Stimulated activated CD4-positive, alpha-beta T cell treated with anti-CD3 and anti-CD28 coated beads, Interleukin-12 subunit alpha, Interleukin-12 subunit beta, amount 100 ng/mL, for 48 hours (primary cell): ENCODE data around the gene PKIG.
"Not testable (repeated sequence)": the region's sequence is repeated elsewhere in the genome, so short reads cannot be mapped to it uniquely, and the experiment has no call there.

Source experiments
- DNase-seq, 3 donors: peaks; one replicate each; pipeline ENCODE4 v3.0.0-alpha.2; 2020; ENCODE audit warnings: low read depth in 2 of 3, low spot score in 1 of 3

The PKIG gene

DNA sequence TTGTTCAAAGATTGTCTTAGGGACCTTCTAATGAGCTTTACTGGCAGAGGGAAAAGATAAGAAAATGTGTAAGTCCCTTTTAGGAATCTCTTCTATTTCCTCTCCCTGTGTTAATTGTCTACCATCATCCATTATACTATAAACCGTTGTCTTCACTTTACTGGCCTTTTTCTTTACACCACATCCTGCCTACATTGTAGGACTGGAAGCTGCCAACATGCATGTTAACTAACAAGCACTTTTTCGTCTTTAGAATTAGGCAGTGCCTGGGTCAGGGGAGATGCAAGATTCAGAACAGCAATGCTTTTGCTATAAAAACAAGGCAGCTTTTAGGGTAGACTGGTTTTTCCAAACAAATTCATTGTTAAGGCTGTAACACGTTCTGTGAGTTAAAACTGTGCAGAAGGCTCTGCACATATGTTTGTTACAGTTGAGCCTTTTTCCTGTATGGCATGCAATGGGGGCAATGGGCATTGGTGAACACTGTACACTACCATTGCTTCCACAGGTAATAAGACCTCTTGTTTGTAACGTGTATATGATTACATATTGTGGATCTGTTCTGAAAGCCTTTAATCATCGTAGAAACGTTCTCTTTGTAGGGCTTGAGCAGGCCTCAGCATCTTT is 10.9 kb upstream of the PKIG start:
- DNase-seq: no peak

DNA sequence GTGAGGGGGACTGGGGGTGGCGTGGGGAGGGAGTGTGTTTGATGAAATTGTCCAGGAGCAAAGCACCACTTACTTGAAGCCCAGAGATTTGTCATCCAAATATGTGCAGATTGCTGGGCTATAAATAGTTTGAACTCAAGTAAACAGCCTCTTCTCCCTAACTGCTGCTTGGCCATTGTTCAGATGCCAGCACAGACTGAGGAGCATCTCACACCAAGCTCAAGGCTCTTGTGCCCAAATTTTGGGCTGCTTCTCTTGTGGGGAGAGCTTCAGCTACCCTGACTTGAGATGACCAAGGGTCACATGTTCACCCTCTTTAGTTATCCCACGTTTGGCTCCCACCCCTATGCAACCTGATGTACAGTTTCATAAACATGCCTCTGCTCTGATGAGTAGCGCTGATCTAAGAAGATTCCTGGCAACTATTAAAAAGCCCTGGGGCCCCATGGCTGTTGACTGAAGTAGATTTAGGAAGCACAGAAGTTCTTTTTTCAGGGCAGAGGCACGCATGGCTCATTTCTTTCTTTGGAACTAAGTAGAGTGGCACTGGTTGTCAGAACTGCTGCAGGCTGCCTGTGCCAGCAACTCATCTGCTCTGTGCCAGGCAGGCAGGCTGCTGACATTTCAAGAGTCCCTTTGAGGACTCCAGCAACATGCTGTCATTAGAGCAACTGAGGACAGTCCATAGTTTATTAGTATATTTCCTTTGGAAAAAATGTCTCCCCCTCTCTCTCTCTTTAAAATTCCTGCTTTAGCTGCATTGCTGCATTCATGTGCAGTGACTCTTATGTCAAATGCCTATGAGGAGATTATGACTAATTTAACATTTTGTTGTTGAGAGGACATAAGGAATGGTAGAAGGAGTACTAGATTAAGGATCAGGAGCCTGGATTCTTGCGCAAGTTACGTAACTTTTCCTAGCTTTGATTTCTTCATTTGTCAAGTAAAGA is 9.6 kb upstream of the PKIG start:
- no peak for DNase-seq

DNA sequence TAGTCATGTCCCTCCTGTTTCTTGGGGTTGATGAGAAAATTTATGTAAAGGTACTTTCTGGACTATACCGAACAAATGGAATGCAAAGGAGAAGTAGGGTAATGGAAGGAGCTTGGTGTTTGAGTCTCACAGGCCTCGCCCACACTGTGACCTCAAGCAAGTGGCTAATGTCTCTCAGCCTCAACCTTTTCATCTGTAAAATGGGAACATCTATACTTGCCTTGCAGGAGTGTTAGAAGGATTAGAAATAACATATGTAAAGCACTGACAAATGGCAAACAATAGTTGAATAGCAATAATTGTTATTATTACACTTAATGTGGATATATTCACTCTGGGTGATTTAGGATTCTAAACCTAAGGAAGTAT is 8.9 kb upstream of the PKIG start:
- DNase-seq: no peak

DNA sequence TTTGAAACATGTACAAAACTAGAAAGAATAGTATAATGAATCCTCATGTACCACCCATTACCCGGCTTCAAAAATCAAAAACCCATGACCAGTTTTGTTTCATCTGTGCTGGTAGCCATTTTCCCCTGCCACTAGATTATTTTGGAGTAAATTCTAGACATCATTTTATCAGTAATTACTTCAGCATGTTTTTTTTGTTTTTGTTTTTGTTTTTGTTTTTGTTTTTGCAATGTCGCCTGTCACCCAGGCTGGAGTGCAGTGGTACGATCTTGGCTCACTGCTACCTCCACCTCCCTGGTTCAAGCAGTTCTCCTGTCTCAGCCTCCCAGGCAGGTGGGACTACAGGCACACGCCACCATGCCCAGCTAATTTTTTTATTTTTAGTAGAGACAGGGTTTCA is 8.0 kb upstream of the PKIG start:
- DNase-seq: no peak

DNA sequence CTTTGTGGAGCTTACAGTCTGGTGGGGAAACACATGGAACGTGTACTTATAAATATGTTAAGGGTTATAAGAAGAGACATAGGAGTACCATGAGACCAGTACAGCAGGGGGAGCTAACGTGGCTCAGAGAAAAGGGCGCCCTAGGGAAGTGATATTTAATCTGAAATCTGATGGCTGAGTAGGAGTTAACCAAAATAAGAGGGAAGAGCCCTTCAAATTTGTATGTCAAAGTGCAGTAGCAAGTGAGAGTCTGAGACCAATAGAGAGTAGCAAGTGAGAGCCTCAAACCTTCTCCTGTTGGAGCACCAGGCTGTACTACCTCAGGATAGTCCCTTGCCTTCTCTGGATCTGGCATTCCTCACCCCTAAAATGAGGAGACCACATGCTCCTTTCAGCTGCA is 6.1 kb upstream of the PKIG start:
- DNase-seq: no peak

DNA sequence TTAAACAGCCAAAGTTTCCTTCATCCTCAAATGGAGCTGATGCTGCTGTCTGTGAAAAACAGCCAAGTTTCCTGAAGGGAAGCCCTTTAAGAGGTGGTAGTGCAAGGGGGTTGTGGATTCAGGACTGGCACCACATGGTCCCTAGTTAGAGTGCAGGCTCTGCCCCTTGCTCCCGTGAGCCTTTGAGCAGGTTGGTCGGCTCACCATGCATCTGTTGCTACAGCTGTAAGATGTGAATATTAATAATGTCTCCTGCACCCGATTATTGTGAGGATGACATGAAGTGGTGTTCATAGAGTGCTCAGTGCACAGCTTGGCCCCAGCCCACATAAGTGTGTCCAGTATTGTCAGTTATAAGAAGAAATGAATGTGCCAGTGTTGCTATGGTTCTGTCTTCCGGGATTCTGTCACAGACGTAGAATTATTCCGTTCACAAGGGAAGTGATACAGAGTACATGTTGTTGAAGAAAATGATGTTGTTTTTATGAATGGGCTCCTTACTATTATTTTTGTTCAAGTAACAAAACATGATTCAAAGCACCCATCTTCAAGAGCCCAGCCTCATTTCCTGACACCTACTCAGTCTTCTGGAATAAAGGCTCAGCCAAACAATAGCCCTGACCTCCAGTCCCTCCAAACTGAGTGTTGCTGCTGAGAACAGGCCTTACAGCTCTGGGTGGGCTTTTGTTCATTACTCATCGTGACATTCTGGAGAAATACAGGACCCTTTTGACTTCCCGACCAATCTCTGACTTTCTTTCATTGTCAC is 2.9 kb upstream of the PKIG start:
- no peak for DNase-seq

DNA sequence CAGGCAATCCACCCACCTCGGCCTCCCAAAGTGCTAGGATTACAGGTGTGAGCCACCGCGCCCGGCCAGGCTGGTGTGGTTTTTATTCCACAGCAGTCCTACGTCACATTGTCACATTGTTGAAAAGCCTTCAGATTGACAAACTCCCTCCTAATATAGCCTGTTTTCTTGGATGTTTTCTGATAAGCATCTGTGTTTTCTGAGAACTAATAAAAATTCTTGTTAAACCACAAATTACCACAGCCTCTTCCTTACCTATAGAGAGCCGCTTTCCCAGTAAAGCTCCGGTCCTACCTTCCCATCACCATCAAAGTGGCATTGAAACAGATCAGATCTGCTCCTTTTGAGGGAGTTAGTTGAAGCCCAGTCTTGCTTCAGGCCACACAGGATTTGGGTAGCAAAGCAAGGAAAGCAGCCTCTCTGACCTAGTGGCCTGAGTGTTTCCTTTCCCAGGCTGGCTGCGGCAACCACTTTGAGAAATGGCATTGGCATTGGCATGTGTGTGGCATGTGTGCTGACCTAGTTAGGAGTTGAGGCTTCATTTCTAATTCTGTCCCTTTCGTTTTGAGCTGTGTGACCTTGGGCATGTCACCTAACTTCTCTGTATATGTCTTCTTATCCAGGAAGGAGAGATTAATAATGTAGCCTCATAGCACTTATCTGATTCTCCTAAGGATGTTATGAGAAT is 1.7 kb upstream of the PKIG start:
- DNase-seq: no peak

DNA sequence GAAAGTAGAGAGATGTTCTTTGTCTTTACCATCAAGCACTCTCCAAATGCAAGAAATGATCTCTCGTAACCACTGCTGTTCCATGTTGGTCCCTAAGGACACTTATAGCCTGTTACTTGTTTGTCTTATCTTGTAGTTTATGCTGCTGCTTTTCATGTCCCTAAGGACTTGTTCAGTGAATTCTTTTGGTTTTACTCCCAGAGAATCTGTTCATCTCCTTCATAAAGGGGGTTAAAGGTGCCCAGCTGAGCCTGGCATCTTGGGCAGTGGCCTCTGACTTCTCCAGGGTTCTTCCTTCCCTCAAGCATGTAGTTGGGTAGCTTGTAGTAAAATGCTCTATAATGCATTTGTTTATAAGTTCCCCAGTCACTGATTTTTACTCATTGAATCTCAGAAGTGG is 864 bp upstream of the PKIG start:
- DNase-seq: no peak

DNA sequence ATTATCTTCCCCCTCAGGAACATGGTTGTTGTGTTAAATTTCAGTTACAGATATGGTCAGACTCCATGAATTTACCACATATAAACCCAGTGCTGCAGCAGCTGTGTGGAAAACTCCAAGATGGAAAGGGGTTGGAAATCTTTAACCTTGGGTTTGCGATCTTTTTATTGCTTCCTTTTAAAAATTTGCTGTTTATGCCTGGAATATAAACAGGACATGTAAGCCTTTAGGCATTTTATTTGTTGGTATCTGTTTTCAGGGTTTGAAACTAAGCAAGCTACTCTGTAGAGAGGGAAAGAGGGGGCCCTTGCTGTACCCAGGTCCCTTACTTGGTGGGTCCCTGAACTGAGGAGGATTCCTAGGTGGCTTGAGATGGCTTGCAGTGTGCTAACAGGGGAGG is 778 bp downstream of the PKIG start:
- no peak for DNase-seq

DNA sequence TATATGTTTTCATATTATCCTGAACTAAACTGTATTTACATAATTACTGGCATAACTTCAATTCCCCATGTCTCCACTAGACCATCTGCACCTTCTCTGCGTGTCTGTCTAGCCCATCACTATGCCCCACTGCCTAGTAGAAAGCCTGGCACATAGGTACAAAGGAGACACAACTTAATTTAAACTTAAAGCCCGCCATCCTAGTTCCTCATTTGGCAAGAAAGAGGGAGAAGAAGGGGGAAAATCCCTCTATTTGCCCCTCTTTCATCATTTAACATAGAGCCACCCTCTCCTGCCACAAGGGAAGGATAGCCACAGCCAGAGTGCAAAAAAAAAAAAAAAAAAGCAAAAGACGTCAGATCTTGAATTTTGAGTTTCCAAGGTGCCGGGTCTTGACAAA is 1.8 kb downstream of the PKIG start:
- no peak for DNase-seq

DNA sequence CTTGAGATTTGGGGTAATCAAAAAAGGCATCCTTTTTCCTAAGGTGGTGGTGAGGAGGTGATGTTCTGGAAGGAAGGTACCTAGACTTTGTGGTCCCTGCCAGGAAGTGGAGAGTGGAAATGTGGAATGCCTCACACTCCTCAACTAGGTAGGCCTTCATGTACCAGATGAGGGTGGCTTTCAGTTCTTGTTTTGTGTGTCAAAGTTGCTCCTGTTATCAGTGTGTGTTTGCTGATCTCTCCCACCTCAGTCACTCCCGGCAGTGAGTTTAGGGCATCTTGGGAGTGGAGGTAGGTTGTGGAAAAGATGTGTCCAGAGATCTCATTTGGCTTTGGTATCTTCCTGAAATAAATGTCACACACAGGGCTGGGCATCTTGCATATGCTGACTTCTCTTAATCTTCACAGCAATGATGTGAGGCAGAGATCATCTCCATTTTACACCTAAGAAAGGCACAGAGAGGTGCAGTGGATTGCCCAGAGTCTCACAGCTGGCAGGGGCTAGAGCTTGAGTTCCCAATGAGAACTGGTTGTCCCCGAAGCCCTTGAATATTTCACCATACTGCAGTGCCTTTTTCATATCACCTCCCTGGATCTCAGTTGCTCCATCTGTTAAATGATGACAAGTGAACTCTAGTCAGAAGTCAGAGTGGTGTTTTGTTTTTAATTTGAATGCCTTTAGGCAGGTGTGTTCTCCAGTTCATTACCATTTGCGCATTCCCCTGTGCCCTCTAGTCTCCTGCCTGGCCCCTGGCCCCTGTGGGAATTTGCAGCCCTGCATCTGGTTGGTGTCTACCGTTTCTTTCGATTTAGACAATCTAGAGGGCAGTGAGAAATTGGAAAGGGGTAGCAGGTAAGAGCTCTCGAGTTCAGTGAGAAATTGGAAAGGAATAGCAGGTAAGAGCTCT is 2.9 kb downstream of the PKIG start:
- no peak for DNase-seq

DNA sequence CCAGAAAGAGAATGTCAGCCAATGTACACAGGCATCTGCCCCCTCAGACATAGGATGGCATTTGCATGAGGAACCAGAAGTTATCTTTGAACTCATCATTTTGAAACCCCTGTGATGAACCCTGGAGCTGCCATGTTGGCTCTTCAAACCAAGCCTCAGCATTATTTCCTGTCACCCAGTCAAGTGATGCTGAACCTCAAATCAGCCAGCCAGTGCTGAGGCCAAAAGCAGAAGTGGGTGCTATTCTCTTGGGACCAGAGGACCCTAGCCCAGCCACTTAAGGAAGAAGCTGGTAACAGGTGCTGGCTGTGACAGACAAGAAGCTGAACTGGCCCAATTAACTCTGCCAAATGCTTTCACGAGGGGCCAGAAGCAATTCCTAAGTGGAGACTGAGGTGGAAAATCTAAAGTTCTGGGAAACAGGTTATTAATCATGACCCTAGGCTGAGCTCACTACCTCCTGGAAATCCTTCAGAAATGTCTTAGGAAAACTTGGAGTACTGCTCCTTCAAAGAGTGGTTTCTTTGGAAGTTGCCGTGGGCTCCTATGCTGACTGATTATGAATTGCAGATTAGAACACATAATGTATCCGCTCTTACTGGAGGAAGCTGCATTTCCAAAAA is 4.0 kb downstream of the PKIG start:
- DNase-seq: no peak

DNA sequence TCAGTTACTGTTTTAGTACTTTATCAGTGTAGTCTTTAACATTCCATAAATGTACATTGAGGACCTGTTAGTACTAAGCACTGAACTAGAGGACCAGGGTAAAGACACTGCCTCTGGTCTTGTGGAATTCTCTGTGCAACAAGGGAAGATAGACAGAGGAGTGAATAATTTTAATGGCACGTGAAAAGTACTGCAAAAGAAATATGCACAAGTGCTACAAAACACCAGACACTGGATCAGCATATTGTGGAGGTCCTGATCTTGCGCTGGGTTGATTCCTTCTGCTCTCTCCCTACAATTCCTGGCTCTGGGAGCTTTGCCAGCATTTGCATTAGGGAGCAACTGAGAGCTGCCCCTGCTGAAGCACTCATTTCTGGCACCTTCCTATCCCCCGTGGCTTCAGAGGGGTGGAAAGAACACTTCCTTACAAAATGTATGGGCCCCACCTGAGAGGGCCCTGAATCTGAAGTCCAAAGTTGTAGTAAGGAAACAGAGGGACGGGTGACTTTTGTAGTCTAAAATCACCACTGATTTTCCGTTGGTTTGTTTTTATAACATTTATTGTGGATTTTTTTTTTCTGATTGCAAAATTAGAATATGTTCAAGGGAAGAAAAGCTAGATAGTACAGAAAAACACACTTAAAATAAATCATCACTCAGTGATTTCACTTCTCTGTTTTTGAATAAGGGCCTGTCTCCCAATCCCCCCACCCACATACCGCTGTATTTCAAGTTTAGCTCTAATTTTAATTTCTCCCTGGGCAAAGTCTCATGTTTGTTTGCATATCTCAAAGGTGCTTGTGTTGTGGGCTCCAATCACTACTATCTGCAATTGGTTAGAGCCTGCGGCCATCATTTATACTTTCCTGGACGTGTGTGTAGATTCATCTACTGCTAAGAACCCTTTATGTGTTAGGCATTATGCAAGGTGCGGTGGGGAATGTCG is 4.9 kb downstream of the PKIG start:
- DNase-seq: no peak

DNA sequence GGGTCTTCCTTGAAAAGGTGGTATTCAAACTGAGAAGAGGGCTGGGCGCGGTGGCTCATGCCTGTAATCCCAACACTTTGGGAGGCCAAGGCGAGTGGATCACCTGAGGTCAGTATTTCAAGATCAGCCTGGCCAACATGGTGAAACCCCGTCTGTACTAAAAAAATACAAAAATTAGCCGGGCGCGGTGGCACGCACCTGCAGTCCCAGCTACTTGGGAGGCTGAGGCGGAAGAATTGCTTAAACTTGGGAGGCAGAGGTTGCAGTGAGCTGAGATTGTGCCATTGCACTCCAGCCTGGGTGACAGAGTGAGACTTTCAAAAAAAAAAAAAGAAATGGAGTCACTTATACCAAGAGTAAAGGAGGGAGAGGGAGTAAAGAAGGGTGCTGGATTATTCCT is 5.9 kb downstream of the PKIG start:
- DNase-seq: not testable (repeated sequence)

DNA sequence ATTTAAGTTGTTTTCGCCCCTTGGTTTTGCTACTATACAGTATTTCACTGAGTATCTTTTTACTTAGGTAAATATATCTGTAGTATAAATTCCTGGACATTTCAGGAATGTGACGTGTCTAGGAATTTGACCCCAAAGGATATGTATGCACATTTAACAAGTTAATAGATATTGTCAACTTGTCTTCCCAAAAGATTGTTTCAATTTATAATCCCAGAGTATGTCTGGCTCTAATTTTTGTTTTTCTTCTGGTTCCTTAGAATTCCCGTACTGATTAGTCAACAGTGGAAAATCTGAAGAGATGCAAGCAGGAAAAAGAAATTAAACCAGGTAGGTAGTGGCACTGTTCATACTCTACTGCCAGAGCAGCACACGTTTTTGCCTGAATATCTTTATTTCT is 7.2 kb downstream of the PKIG start:
- DNase-seq: no peak

DNA sequence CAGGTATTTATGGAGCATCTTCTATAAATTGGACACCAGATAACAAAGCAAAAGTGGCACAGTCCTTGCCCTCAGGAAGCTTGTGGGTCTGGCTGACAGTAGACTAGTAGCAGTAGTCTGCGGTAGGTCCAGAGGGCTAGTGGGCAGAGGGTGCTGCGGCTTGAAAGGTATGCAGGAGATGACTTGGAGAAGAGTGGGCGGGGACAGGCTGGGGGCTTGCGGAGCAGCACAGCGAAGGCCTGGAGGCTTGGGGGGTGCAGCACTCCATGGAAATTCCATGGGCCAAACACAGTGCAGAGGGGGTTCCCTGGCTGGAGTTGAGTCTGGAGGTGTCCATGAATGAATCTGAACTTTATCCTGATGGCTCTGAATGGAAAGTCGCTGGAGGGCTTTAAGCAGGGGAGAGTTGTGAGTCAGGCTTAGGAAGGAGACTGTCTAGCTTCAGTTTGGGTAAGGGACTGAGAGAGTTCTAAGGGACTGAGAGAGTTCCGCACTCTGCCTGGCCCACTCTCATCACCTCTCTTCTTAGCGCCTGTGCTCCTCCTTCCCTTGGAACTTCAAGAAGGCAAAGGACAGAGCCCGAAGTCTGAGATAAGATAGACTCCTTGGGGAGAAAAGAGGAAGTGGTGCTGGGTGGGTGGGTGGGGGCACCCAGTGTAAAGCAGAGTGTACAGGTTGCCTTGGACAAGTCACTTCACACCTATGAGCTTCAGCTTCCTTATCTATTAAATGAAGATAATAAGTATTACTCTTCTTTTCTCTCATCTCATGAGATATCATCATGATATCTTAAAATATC is 8.8 kb downstream of the PKIG start:
- no peak for DNase-seq

DNA sequence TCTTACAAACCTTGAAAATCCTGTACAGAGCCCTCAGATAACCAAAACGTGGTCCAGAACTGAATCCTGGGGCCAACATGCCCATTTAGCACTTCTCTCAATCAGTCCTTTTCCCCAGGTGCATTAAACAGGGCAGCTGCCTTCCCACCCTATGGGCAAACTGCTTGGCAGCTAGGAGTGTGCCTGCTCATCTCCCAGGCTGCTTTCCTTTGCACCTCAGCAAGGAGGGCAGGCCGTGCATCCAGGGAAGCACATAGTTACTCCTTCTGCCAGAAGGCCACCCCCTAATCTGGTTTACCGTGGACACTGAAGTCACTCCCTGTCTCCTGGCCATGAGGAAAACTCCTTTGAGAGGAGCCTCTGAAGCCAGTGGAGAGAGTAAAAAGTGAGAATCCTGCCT is 10.0 kb downstream of the PKIG start:
- DNase-seq: no peak

DNA sequence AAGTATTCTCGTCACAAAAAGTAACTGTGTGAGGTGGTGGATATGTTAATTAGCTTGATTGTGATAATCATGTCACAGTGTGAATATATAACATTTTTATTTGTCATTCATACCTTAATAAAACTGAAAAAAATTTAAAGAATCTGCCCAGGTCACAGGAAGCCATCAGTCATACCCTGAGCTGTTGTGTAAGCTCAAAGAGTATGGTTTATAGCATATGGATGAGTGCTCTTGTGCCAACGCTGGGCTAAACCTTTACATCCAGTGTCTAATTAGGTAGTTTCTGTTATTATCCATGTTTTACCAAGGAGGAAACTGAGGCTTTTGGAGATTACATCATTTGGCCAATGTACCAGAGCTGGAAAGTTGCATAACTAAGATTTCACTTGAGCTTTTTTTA is 11.4 kb downstream of the PKIG start:
- no peak for DNase-seq
